IMR-90 (cell line): ENCODE data around the gene PAFAH2. TPM values are rescaled to one million over a fixed set of nuclear protein-coding genes. Genes with fewer than 3 reads are reported as not detected.

Experiments
- ATAC-seq: fragments of 200-7000 bp; cut with Tn5 transposase; 2 replicates; pipeline ENCODE4 v1.9.1; 2020; ENCODE audit warnings: low read depth, mild to moderate bottlenecking, moderate library complexity
- BruUV-seq: library from RNA; stranded (reverse); fragments of 400-500 nt; replicated peaks from 2 replicates; lab custom pipeline; 2021; lab: Mats Ljungman, UMichigan
- CTCF ChIA-PET: fragments of 300-600 bp; formaldehyde crosslinking; extraction: SDS; loops from one replicate; lab custom pipeline; 2021; ENCODE audit warnings: antibody characterized with exemption; lab: Yijun Ruan, JAX
- POLR2A ChIA-PET: fragments of 300-600 bp; sonication (Branson Sonifier 250); formaldehyde crosslinking; loops from one replicate; lab custom pipeline; 2022; ENCODE audit warnings: antibody characterized with exemption; ENCODE audit not compliant: unreplicated experiment; lab: Charles Lee
- DNase-seq: peaks from one replicate; pipeline ENCODE4 v3.0.0; 2013
- H2AFZ ChIP-seq: replicated peaks from 2 replicates; pipeline ENCODE3; 2013; ENCODE audit warnings: low read length, mild to moderate bottlenecking; ENCODE audit not compliant: poor library complexity
- H2AK5ac ChIP-seq: 2 replicates; pipeline ENCODE4 v1.6.1; 2013; ENCODE audit warnings: low read depth, low read length, inconsistent platforms
- H2AK9ac ChIP-seq: replicated peaks from 2 replicates; pipeline ENCODE3; 2013; ENCODE audit warnings: mild to moderate bottlenecking, low read depth, low read length, moderate library complexity; ENCODE audit not compliant: poor library complexity
- H2BK120ac ChIP-seq: 2 replicates; pipeline ENCODE4 v1.6.1; 2013; ENCODE audit warnings: low read depth, low read length, inconsistent platforms
- H2BK15ac ChIP-seq: 3 replicates; pipeline ENCODE4 v1.6.1; 2013; ENCODE audit warnings: low read depth, low read length, inconsistent platforms
- H2BK20ac ChIP-seq: 2 replicates; pipeline ENCODE4 v1.6.1; 2013; ENCODE audit warnings: low read depth, mild to moderate bottlenecking, inconsistent platforms, low read length, moderate library complexity
- H2BK5ac ChIP-seq: 2 replicates; pipeline ENCODE4 v1.6.1; 2013; ENCODE audit warnings: mild to moderate bottlenecking, low read depth, low read length, inconsistent platforms; ENCODE audit not compliant: poor library complexity, severe bottlenecking
- H3K14ac ChIP-seq: replicated peaks from 2 replicates; pipeline ENCODE4 v1.6.1; 2013; ENCODE audit warnings: low read depth, low read length, inconsistent platforms
- H3K18ac ChIP-seq: 2 replicates; pipeline ENCODE4 v1.6.1; 2013; ENCODE audit warnings: low read depth, low read length, control low read depth
- H3K23ac ChIP-seq: 2 replicates; pipeline ENCODE4 v1.6.1; 2013; ENCODE audit warnings: low read depth, low read length, inconsistent platforms
- H3K27ac ChIP-seq: 2 replicates; pipeline ENCODE4 v1.5.1; 2013; ENCODE audit warnings: mild to moderate bottlenecking, control low read depth, low read length; ENCODE audit not compliant: insufficient read depth
- H3K27me3 ChIP-seq: 2 replicates; pipeline ENCODE4 v1.6.1; 2013; ENCODE audit warnings: low read length; ENCODE audit not compliant: control insufficient read depth, insufficient read depth
- H3K36me3 ChIP-seq: 2 replicates; pipeline ENCODE4 v1.6.1; 2013; ENCODE audit warnings: low read length, mixed read lengths; ENCODE audit not compliant: control insufficient read depth, insufficient read depth
- H3K4ac ChIP-seq: 2 replicates; pipeline ENCODE4 v1.6.1; 2013; ENCODE audit warnings: low read depth, low read length, inconsistent platforms
- H3K4me1 ChIP-seq: 2 replicates; pipeline ENCODE4 v1.6.1; 2013; ENCODE audit warnings: low read length, mixed read lengths; ENCODE audit not compliant: control insufficient read depth, insufficient read depth
- H3K4me2 ChIP-seq: 2 replicates; pipeline ENCODE4 v1.6.1; 2013; ENCODE audit warnings: low read depth, mild to moderate bottlenecking, control low read depth, low read length, moderate library complexity
- H3K4me3 ChIP-seq: 2 replicates; pipeline ENCODE4 v1.5.1; 2013; ENCODE audit warnings: low read depth, mild to moderate bottlenecking, control low read depth, low read length, moderate library complexity; ENCODE audit not compliant: insufficient read depth
- H3K56ac ChIP-seq: 2 replicates; pipeline ENCODE4 v1.6.1; 2013; ENCODE audit warnings: low read length, inconsistent platforms; ENCODE audit not compliant: insufficient read depth; ENCODE audit errors: extremely low read depth
- H3K79me1 ChIP-seq, 2 experiments: 2 replicates each; pipeline ENCODE4 v1.6.1; 2013; ENCODE audit warnings: low read length in 2 of 2, inconsistent platforms in 1 of 2, low read depth in 1 of 2
- H3K9ac ChIP-seq: 2 replicates; pipeline ENCODE4 v1.6.1; 2013; ENCODE audit warnings: low read depth, low read length, control low read depth
- H3K9me1 ChIP-seq: 2 replicates; pipeline ENCODE4 v1.6.1; 2013; ENCODE audit warnings: low read length, inconsistent platforms; ENCODE audit not compliant: insufficient read depth
- H3K9me3 ChIP-seq: 2 replicates; pipeline ENCODE4 v1.6.1; 2013; ENCODE audit warnings: low read length; ENCODE audit not compliant: control insufficient read depth, insufficient read depth
- H4K20me1 ChIP-seq: 2 replicates; pipeline ENCODE4 v1.6.1; 2013; ENCODE audit warnings: low read length, inconsistent platforms; ENCODE audit not compliant: insufficient read depth
- H4K5ac ChIP-seq: 2 replicates; pipeline ENCODE4 v1.6.1; 2013; ENCODE audit warnings: mild to moderate bottlenecking, low read depth, low read length, control low read depth
- H4K8ac ChIP-seq, 2 experiments: 2 replicates each; pipeline ENCODE4 v1.6.1; 2013; ENCODE audit warnings: low read depth in 2 of 2, low read length in 2 of 2, control low read depth in 1 of 2, inconsistent platforms in 1 of 2
- H4K91ac ChIP-seq: 2 replicates; pipeline ENCODE4 v1.6.1; 2013; ENCODE audit warnings: low read depth, low read length, inconsistent platforms; ENCODE audit not compliant: insufficient read depth
- BHLHE40 ChIP-seq: fragments of 150-350 bp; IDR thresholded peaks from 2 replicates; pipeline ENCODE4 v1.6.1; 2016; ENCODE audit warnings: mild to moderate bottlenecking, low read depth, low read length
- CEBPB ChIP-seq: IDR thresholded peaks from 2 replicates; pipeline ENCODE4 v1.6.1; 2012; ENCODE audit warnings: low read depth, low read length, improper control_type of control experiment
- CHD1 ChIP-seq: IDR thresholded peaks from 2 replicates; pipeline ENCODE4 v1.6.1; 2012; ENCODE audit warnings: low read depth, low read length, improper control_type of control experiment
- CTCF ChIP-seq: conservative IDR thresholded peaks from 2 replicates; pipeline ENCODE4 v1.5.1; 2012; ENCODE audit warnings: mild to moderate bottlenecking, low read depth, low read length, improper control_type of control experiment
- ELK1 ChIP-seq: fragments of 150-350 bp; IDR thresholded peaks from 2 replicates; pipeline ENCODE4 v1.6.1; 2016; ENCODE audit warnings: low read depth, mild to moderate bottlenecking, low read length, moderate library complexity, borderline replicate concordance
- FOS ChIP-seq: fragments of 150-350 bp; IDR thresholded peaks from 2 replicates; pipeline ENCODE4 v1.6.1; 2016; ENCODE audit warnings: low read depth, low read length
- MAFK ChIP-seq: IDR thresholded peaks from 2 replicates; pipeline ENCODE4 v1.6.1; 2012; ENCODE audit warnings: low read depth, low read length, improper control_type of control experiment
- MAZ ChIP-seq: IDR thresholded peaks from 2 replicates; pipeline ENCODE4 v1.6.1; 2012; ENCODE audit warnings: low read depth, mild to moderate bottlenecking, low read length, improper control_type of control experiment, moderate library complexity, borderline replicate concordance
- MXI1 ChIP-seq: IDR thresholded peaks from 2 replicates; pipeline ENCODE4 v1.6.1; 2012; ENCODE audit warnings: low read depth, mild to moderate bottlenecking, low read length, moderate library complexity, borderline replicate concordance
- NFE2L2 ChIP-seq: fragments of 150-350 bp; IDR thresholded peaks from 2 replicates; pipeline ENCODE4 v1.6.1; 2016; ENCODE audit warnings: low read depth, mild to moderate bottlenecking, low read length
- POLR2A ChIP-seq: IDR thresholded peaks from 2 replicates; pipeline ENCODE4 v1.6.1; 2012; ENCODE audit warnings: mild to moderate bottlenecking, low read depth, low read length
- RAD21 ChIP-seq: IDR thresholded peaks from 2 replicates; pipeline ENCODE4 v1.6.1; 2012; ENCODE audit warnings: low read length, improper control_type of control experiment
- RCOR1 ChIP-seq: IDR thresholded peaks from 2 replicates; pipeline ENCODE4 v1.6.1; 2012; ENCODE audit warnings: mild to moderate bottlenecking, low read length, improper control_type of control experiment; ENCODE audit not compliant: insufficient replicate concordance
- RFX5 ChIP-seq: IDR thresholded peaks from 2 replicates; pipeline ENCODE4 v1.8.0; 2012; ENCODE audit warnings: low read depth, mild to moderate bottlenecking, low read length, moderate library complexity
- SMC3 ChIP-seq: fragments of 150-350 bp; IDR thresholded peaks from 2 replicates; pipeline ENCODE4 v1.6.1; 2016; ENCODE audit warnings: low read depth, mild to moderate bottlenecking, antibody characterized with exemption, low read length, moderate library complexity
- USF2 ChIP-seq: fragments of 150-350 bp; IDR thresholded peaks from 2 replicates; pipeline ENCODE4 v1.6.1; 2017; ENCODE audit warnings: mild to moderate bottlenecking, antibody characterized with exemption, low read length, low read depth
- WGBS, 2 experiments: methylation state at CpG; one replicate each; pipeline versions ENCODE4 v1.1.5 to v1.1.7; 2013; ENCODE audit warnings: missing lambda C conversion rate in 2 of 2; ENCODE audit not compliant: insufficient read length in 1 of 2; ENCODE audit errors: extremely low coverage in 2 of 2; 5-methylcytosine and 5-hydroxymethylcytosine counted together
- dilution Hi-C: fragments of 300-500 bp; cut with HindIII; formaldehyde crosslinking; loops from one replicate; pipeline ENCODE4 v1.14.3; 2018; ENCODE audit warnings: low sequenced_read_pairs; ENCODE audit not compliant: unreplicated experiment
- in situ Hi-C: fragments of 300-500 bp; cut with MboI; formaldehyde crosslinking; loops from 3 replicates; pipeline ENCODE4 v1.14.3; 2019; ENCODE audit warnings: low sequenced_read_pairs, inconsistent platforms, mixed read lengths
- intact Hi-C: fragments of 100-400 bp; cut with micrococcal nuclease; formaldehyde crosslinking; loops from 2 replicates; pipeline ENCODE4 v1.10.0; 2022
- polyA plus RNA-seq, 3 experiments: library from polyadenylated mRNA; depleted of rRNA; stranded (reverse); fragments of >200 nt; gene quantifications; 2 replicates each; pipeline ENCODE4 v1.2.3, GENCODE V29; 2012; ENCODE audit warnings: low replicate concordance in 1 of 3
- total RNA-seq: library from RNA; depleted of rRNA; stranded (reverse); fragments of >200 nt; gene quantifications from 2 replicates; pipeline ENCODE4 v1.2.3, GENCODE V29; 2012

Gene PAFAH2
- total and polyA plus RNA-seq, 2 of the 4 experiments (the other 2 are of a cell fraction) = 8.3 to 12.2 TPM

- Histone ChIP-seq H3K4me1 (0 out of 2 replicates have a peak, but pooled peaks cover 2% of the 10 kb centered on the region), H3K4me2 (no peak overlapping the region), H3K36me3 (peaks cover 39% of the 10 kb centered on the region), H3K18ac (no peak overlapping the region), H3K79me1 (no peaks in the 10 kb centered on the region), H3K27ac (no peak overlapping the region), H3K9ac (no peak overlapping the region), H4K20me1 (no peaks in the 10 kb centered on the region), H2BK20ac (no peak overlapping the region), H4K8ac (no peak overlapping the region), H4K5ac (no peak overlapping the region), H2AFZ (no peak overlapping the region), H3K56ac (no peak overlapping the region), H2BK5ac (no peak overlapping the region), H2BK120ac (no peak overlapping the region), H2AK5ac (no peak overlapping the region), H3K23ac (no peak overlapping the region), H3K27me3 (no peaks in the 10 kb centered on the region), H3K9me3 (no peaks in the 10 kb centered on the region), H2BK15ac (no peak overlapping the region), H3K9me1 (peaks cover 3% of the 10 kb centered on the region), H3K4me3 (no peak overlapping the region), H3K4ac (no peak overlapping the region), H2AK9ac (no peak overlapping the region), H3K14ac (no peak overlapping the region), H4K91ac (no peak overlapping the region)
- in situ Hi-C loops (no loop called here), dilution Hi-C loops (no loop called here), intact Hi-C loops (no loop called here)
- ChIA-PET POLR2A (no interaction called here), CTCF (no interaction called here)
- DNase-seq (no peak), ATAC-seq (no peak)
- BruUV-seq = no TSS peak
- TF ChIP-seq RAD21 = no peak
- no peak for TF ChIP-seq CTCF
- no peak for TF ChIP-seq ELK1
- no peak for TF ChIP-seq CEBPB
- TF ChIP-seq RFX5 = no peak
- no peak for TF ChIP-seq MAFK
- no peak for TF ChIP-seq SMC3
- TF ChIP-seq CHD1 = no peak
- TF ChIP-seq MAZ = no peak
- no peak for TF ChIP-seq FOS
- no peak for TF ChIP-seq BHLHE40
- TF ChIP-seq NFE2L2 = no peak
- no peak for TF ChIP-seq POLR2A
- no peak for TF ChIP-seq RCOR1
- no peak for TF ChIP-seq USF2
- TF ChIP-seq MXI1 = no peak
- no CpG with 5 or more reads among the region's 1 CpG for WGBS, 2 experiments
These were observed 12.7 kb downstream of the PAFAH2 start for GRCh38 chr1:25985171-25985570.
